ENCODE data around the gene PRTG.

Gene PRTG

DNA sequence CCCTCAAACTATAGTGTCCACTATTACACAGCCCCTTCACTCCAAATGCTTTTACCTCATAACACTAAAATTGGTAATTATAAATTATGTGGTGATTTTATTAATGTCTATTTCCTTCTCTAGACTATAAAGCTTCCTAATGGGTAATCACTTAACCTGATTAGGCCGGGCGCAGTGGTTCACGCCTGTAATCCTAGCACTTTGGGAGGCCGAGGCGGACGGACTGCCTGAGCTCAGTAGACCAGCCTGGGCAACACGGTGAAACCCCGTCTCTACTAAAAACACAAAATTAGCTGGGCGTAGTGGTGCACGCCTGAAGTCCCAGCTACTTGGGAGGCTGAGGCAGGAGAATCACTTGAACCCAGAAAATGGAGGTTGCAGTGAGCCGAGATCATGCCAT, 83.5 kb downstream of the PRTG start:
- no peak overlapping the region for H3K4me3 ChIP-seq (replicated peaks; ENCODE audit: insufficient read depth, low read length)
- no peaks in the 10 kb centered on the region for H3K27me3 ChIP-seq (ENCODE audit: insufficient read depth, poor library complexity, severe bottlenecking)
- TF ChIP-seq SPI1 (IDR thresholded peaks at IDR 0.05; ENCODE audit: borderline replicate concordance, low read depth) = no peak
- TF ChIP-seq, protein P1, sequence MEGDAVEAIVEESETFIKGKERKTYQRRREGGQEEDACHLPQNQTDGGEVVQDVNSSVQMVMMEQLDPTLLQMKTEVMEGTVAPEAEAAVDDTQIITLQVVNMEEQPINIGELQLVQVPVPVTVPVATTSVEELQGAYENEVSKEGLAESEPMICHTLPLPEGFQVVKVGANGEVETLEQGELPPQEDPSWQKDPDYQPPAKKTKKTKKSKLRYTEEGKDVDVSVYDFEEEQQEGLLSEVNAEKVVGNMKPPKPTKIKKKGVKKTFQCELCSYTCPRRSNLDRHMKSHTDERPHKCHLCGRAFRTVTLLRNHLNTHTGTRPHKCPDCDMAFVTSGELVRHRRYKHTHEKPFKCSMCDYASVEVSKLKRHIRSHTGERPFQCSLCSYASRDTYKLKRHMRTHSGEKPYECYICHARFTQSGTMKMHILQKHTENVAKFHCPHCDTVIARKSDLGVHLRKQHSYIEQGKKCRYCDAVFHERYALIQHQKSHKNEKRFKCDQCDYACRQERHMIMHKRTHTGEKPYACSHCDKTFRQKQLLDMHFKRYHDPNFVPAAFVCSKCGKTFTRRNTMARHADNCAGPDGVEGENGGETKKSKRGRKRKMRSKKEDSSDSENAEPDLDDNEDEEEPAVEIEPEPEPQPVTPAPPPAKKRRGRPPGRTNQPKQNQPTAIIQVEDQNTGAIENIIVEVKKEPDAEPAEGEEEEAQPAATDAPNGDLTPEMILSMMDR (IDR thresholded peaks at IDR 0.05; ENCODE audit: insufficient read depth, low read length) = no peak
- no peak for TF ChIP-seq GABPA (IDR thresholded peaks at IDR 0.05; ENCODE audit: low read depth)
- no peak for TF ChIP-seq POLR2AphosphoS5 (IDR thresholded peaks at IDR 0.05; ENCODE audit: low read depth)
- TF ChIP-seq, protein P2, sequence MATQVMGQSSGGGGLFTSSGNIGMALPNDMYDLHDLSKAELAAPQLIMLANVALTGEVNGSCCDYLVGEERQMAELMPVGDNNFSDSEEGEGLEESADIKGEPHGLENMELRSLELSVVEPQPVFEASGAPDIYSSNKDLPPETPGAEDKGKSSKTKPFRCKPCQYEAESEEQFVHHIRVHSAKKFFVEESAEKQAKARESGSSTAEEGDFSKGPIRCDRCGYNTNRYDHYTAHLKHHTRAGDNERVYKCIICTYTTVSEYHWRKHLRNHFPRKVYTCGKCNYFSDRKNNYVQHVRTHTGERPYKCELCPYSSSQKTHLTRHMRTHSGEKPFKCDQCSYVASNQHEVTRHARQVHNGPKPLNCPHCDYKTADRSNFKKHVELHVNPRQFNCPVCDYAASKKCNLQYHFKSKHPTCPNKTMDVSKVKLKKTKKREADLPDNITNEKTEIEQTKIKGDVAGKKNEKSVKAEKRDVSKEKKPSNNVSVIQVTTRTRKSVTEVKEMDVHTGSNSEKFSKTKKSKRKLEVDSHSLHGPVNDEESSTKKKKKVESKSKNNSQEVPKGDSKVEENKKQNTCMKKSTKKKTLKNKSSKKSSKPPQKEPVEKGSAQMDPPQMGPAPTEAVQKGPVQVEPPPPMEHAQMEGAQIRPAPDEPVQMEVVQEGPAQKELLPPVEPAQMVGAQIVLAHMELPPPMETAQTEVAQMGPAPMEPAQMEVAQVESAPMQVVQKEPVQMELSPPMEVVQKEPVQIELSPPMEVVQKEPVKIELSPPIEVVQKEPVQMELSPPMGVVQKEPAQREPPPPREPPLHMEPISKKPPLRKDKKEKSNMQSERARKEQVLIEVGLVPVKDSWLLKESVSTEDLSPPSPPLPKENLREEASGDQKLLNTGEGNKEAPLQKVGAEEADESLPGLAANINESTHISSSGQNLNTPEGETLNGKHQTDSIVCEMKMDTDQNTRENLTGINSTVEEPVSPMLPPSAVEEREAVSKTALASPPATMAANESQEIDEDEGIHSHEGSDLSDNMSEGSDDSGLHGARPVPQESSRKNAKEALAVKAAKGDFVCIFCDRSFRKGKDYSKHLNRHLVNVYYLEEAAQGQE (IDR thresholded peaks at IDR 0.05; ENCODE audit: insufficient replicate concordance, low read depth) = no peak
- no peak overlapping the region for H3K27ac ChIP-seq (replicated peaks)
- no peak for DNase-seq (ENCODE audit: low read depth in 1 of 2, low spot score in 1 of 2)

DNA sequence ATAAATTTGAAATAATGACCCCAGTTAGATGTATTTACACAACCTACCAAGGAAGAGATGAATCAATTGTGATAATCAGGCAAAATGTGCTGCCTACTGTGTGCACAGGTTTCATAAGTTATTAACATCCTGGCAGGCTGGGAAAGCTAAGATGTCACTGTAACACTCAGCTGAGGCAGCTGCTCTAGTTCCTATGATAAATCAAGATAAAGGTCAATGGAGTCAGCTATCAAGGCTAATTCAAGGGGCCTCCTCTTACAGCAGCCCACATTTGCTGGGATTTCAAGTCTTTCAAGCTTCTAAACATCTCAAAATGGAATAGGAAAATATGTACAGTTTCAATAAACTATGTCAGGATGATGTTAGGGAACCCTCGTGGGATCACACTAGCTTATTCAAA, 84.1 kb downstream of the PRTG start:
- Histone ChIP-seq H3K27me3 (ENCODE audit: insufficient read depth, poor library complexity, severe bottlenecking) (no peaks in the 10 kb centered on the region), H3K4me3 (replicated peaks; ENCODE audit: insufficient read depth, low read length) (no peak overlapping the region), H3K27ac (replicated peaks) (no peak overlapping the region)
- no peak for DNase-seq (ENCODE audit: low read depth in 1 of 2, low spot score in 1 of 2)
- TF ChIP-seq, protein P1 (IDR thresholded peaks at IDR 0.05; ENCODE audit: insufficient read depth, low read length) = no peak
- TF ChIP-seq GABPA (IDR thresholded peaks at IDR 0.05; ENCODE audit: low read depth) = no peak
- no peak for TF ChIP-seq POLR2AphosphoS5 (IDR thresholded peaks at IDR 0.05; ENCODE audit: low read depth)
- TF ChIP-seq, protein P2 (IDR thresholded peaks at IDR 0.05; ENCODE audit: insufficient replicate concordance, low read depth) = no peak
- TF ChIP-seq SPI1 (IDR thresholded peaks at IDR 0.05; ENCODE audit: borderline replicate concordance, low read depth) = no peak

DNA sequence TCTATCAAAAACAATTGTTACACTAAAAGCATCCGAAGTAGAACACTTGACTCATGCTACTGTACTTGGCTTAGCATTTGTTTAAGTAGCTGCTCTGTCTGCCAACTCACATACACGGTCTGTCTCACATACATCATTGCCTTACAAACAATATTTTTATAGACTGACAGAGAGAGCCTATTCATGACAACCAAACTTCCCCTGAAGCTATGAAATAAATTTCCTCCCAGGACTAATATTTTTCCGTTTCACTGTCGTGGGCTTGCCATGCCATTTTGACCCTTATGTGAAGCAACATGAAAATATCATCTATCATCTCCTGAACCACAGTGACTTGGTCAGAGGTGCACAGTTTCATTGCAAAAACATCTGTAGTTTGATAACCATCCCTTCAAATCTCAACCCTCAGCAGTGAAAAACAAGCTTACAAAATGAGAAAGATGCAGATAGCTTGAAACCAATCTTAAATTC, 88.4 kb downstream of the PRTG start:
- H3K27me3 ChIP-seq (ENCODE audit: insufficient read depth, poor library complexity, severe bottlenecking) = no peaks in the 10 kb centered on the region
- H3K4me3 ChIP-seq (replicated peaks; ENCODE audit: insufficient read depth, low read length) = no peak overlapping the region
- TF ChIP-seq SPI1 (IDR thresholded peaks at IDR 0.05; ENCODE audit: borderline replicate concordance, low read depth) (no peak), GABPA (IDR thresholded peaks at IDR 0.05; ENCODE audit: low read depth) (no peak), POLR2AphosphoS5 (IDR thresholded peaks at IDR 0.05; ENCODE audit: low read depth) (no peak)
- TF ChIP-seq, protein P1 (IDR thresholded peaks at IDR 0.05; ENCODE audit: insufficient read depth, low read length) = no peak
- TF ChIP-seq, protein P2 (IDR thresholded peaks at IDR 0.05; ENCODE audit: insufficient replicate concordance, low read depth) = no peak
- no peak overlapping the region for H3K27ac ChIP-seq (replicated peaks)
- no peak for DNase-seq (ENCODE audit: low read depth in 1 of 2, low spot score in 1 of 2)
